ENCODE results near the gene L3MBTL4. TPM values are rescaled to one million over a fixed set of nuclear protein-coding genes. Genes with fewer than 3 reads are reported as not detected.

L3MBTL4 gene
- total RNA-seq, 1 donor from 2014 or later, result 17.5 TPM

- Mint-ChIP-seq H3K4me3 (no peak overlapping the region), H3K36me3 (peaks cover 18% of the 10 kb centered on the region), H3K27ac (no peak overlapping the region), H3K27me3 (ENCODE audit: low read depth) (peaks cover 2% of the 10 kb centered on the region), H3K9me3 (peaks cover 33% of the 10 kb centered on the region), H3K4me1 (no peaks in the 10 kb centered on the region)
- DNase-seq (ENCODE audit: low spot score in 2 of 2, unreplicated experiment in 2 of 2), result no peak
- no peak for TF ChIP-seq CTCF (IDR thresholded peaks at IDR 0.05; ENCODE audit: unreplicated experiment)
Observed at GRCh38 chr18:6315517-6316331, 99.0 kb downstream of the L3MBTL4 start.

- H3K27me3 Mint-ChIP-seq (ENCODE audit: low read depth), result peaks cover 2% of the 10 kb centered on the region
- H3K4me3 Mint-ChIP-seq, result no peak overlapping the region
- peaks cover 25% of the 10 kb centered on the region for H3K36me3 Mint-ChIP-seq
- H3K27ac Mint-ChIP-seq, result no peak overlapping the region
- no peak for DNase-seq (ENCODE audit: low spot score in 2 of 2, unreplicated experiment in 2 of 2)
- TF ChIP-seq CTCF (IDR thresholded peaks at IDR 0.05; ENCODE audit: unreplicated experiment), result no peak
- H3K4me1 Mint-ChIP-seq, result no peaks in the 10 kb centered on the region
- H3K9me3 Mint-ChIP-seq, result peaks cover 16% of the 10 kb centered on the region
Observed at GRCh38 chr18:6313415-6313814, 101.3 kb downstream of the L3MBTL4 start.

GRCh38 chr18:6311456-6312215, 103.1 kb downstream of the L3MBTL4 start:
- DNase-seq (ENCODE audit: low spot score in 2 of 2, unreplicated experiment in 2 of 2), result no peak
- H3K27ac Mint-ChIP-seq, result no peak overlapping the region
- no peak overlapping the region for H3K4me3 Mint-ChIP-seq
- H3K4me1 Mint-ChIP-seq, result no peaks in the 10 kb centered on the region
- peaks cover 2% of the 10 kb centered on the region for H3K27me3 Mint-ChIP-seq (ENCODE audit: low read depth)
- H3K36me3 Mint-ChIP-seq, result peaks cover 31% of the 10 kb centered on the region
- no peak for TF ChIP-seq CTCF (IDR thresholded peaks at IDR 0.05; ENCODE audit: unreplicated experiment)
- peaks cover 13% of the 10 kb centered on the region for H3K9me3 Mint-ChIP-seq

- Mint-ChIP-seq H3K27me3 (ENCODE audit: low read depth) (peaks cover 2% of the 10 kb centered on the region), H3K27ac (no peak overlapping the region), H3K36me3 (peaks cover 31% of the 10 kb centered on the region), H3K9me3 (peaks cover 13% of the 10 kb centered on the region), H3K4me1 (peaks cover 5% of the 10 kb centered on the region), H3K4me3 (no peak overlapping the region)
- DNase-seq (ENCODE audit: low spot score in 2 of 2, unreplicated experiment in 2 of 2), result no peak
- no peak for TF ChIP-seq CTCF (IDR thresholded peaks at IDR 0.05; ENCODE audit: unreplicated experiment)
Observed at GRCh38 chr18:6310714-6311113, 104.0 kb downstream of the L3MBTL4 start.

GRCh38 chr18:6297875-6298274, 116.8 kb downstream of the L3MBTL4 start:
- Mint-ChIP-seq H3K9me3 (no peaks in the 10 kb centered on the region), H3K36me3 (peaks cover 2% of the 10 kb centered on the region), H3K27me3 (ENCODE audit: low read depth) (no peaks in the 10 kb centered on the region), H3K27ac (no peak overlapping the region), H3K4me3 (no peak overlapping the region), H3K4me1 (no peaks in the 10 kb centered on the region)
- TF ChIP-seq CTCF (IDR thresholded peaks at IDR 0.05; ENCODE audit: unreplicated experiment), result no peak
- no peak for DNase-seq (ENCODE audit: low spot score in 2 of 2, unreplicated experiment in 2 of 2)
